Prostate gland (tissue), 2 donors: ENCODE results near the gene SOAT1.

Experiments
- CTCF ChIP-seq, 4 experiments: fragments of 200-600 bp in 2 of 4; fragments of 450-650 bp in 2 of 4; sonication (generic) in 2 of 4; IDR thresholded peaks; 1 replicate in 3 of 4; 2 replicates in 1 of 4; pipeline ENCODE4 v1.5.1; 2016 to 2019; ENCODE audit warnings: antibody characterized with exemption in 4 of 4, mild to moderate bottlenecking in 2 of 4, moderate library complexity in 2 of 4
- POLR2A ChIP-seq: fragments of 450-650 bp; IDR thresholded peaks from one replicate; pipeline ENCODE4 v1.6.1; 2016; ENCODE audit warnings: antibody characterized with exemption, mild to moderate bottlenecking
- POLR2AphosphoS5 ChIP-seq: sonication (generic); formaldehyde crosslinking; IDR thresholded peaks from one replicate; pipeline ENCODE4 v1.6.1; 2017; ENCODE audit warnings: antibody characterized with exemption

- TF ChIP-seq CTCF (IDR thresholded peaks at IDR 0.05) (no peak), POLR2AphosphoS5 (no peak), POLR2A (no peak)
Measured at GRCh38 chr1:179263121-179263520, 30.5 kb upstream of the SOAT1 start.
